Stimulated activated CD4-positive, alpha-beta T cell treated with anti-CD3 and anti-CD28 coated beads, Interleukin-1b, Interleukin-23, amount 100 ng/mL, for 4 hours (primary cell): Measurements from ENCODE around the gene ERI2.

Experiments used
- DNase-seq, 2 donors: peaks; one replicate each; pipeline ENCODE4 v3.0.0-alpha.2; 2020; ENCODE audit warnings: low read depth in 2 of 2

The ERI2 gene, protein sequence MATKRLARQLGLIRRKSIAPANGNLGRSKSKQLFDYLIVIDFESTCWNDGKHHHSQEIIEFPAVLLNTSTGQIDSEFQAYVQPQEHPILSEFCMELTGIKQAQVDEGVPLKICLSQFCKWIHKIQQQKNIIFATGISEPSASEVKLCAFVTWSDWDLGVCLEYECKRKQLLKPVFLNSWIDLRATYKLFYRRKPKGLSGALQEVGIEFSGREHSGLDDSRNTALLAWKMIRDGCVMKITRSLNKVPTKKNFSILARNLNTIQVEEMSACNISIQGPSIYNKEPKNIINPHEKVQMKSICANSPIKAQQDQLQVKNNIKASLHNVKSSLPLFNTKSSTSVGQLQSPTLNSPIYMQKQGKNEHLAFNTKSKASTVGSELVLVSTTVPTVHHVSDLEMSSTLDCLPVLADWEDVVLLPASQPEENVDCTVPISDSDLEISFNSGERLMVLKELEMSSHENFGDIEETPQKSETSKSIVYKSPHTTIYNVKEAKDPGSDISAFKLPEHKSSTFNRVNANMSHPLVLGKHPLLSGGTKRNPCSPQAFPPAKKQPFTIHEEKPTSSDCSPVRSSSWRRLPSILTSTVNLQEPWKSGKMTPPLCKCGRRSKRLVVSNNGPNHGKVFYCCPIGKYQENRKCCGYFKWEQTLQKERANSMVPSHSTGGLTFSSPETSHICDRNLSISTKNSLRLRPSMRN

DNA sequence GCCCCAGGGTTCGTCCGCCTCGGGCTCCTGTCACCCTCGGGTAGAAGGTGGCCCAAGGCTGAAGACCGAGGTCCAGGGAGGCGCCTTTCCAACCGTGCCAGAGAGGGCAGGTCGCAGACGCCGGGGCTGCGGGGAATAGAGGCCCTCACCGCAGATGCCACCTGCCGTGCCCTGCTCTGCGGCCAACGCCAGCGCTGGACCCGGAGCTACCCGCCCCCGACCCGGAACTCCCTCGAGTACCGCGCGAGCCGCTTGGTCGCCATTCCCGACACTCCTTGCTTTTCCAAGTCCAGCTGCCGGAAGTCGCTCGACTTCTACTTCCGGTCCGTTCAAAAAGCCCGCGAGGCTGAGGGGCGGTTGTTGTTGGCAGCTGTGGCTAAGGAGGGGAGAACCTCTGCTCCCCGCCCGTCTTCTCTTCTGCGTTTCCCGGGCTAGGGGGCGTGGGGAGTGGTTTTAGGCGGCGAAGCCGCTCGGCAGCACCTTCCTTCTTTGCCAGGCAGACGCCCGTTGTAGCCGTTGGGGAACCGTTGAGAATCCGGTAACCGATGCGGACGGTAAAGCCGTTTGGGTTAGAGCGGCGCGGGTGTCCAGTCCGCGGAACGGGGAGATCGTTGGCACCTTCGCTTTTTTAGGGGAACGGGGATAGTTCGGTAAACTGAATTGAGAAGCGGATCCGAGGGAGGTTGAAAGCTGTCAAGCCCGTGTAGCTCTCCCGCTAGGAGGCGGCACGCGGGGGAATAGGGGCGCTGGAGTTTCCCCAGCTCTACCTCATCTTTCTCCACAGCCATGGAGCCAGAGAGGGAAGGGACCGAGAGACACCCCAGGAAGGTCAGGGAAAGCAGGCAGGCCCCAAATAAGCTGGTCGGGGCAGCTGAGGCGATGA is at the start of gene ERI2, which contains the start of gene REXO5:
Gene ERI2, minus strand, starts transcription at position 305 of the 883 bp plus-strand sequence. Its CDS starts 42 bp downstream, at position 263.
Gene REXO5, plus strand, starts transcription at position 360 of the 883 bp plus-strand sequence. Its CDS starts 427 bp downstream, at position 787.
- DNase-seq: peak; percentile 51 to 62

DNA sequence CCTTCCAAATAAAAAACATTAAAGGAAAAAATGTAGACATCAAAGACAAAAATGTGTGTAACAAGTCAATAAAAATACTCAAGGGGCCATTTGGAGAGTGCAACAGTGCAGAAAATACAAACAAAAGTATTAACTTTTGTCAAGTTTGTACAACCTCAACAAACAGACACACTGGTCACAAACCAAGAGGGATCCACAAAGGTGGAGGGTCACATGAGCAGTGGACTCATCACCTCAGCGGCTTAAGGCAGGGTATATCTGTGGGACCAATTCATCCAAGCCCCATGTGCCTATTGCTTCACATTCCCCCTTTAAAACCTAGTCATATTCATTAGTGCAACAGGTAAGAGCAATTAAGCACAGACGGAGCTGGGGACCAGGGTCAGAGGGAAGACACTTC is 48.7 kb upstream of the ERI2 start:
- no peak for DNase-seq

DNA sequence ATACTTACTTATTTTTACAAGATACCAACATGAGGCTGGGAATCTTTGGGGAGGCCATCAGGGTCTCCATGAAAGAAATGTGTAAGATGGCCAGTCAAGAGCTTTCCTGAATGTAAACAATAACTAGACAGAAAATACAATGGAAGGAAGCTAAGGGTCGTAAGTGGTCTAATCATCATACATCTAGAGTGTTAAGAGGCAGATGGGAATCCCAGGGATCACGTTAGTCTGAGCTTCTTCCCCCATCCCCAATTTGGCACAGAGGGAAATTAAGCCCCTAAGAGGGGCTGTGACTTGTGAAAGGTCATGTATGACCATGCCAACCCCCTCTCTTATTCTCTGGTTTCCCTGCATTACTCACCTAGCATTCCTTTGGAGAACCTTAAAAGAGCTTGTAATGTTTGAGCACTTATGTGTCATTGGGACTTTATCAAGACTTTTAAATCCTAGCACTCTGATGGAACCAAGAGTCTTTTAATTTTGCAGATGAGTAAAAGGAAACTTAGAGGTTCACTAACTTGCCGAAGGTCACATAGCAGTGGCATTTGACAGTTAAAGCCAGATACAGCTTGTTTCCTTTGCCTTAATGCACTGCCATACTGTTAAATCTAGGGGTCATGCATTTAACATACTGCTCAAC is 47.8 kb upstream of the ERI2 start:
- DNase-seq: no peak

DNA sequence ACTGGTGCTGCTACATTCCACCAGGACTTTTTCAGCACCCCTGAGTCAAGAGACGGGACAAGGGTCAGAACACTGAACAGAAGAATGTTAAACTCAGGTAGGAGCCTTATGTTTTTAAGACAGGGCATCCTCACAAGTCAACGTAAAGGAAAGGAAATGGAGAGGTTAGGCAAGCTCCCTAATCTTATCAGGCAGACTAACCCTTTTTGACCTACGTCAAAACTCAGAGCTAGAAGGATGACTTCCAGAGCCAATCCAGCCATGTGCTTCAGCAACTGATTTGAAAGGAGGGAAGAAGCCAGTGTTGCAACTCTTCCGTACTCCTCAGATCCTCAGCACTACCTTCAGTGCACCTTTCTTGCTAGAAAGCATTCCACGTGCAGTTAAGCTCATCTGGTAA is 46.9 kb upstream of the ERI2 start:
- no peak for DNase-seq

DNA sequence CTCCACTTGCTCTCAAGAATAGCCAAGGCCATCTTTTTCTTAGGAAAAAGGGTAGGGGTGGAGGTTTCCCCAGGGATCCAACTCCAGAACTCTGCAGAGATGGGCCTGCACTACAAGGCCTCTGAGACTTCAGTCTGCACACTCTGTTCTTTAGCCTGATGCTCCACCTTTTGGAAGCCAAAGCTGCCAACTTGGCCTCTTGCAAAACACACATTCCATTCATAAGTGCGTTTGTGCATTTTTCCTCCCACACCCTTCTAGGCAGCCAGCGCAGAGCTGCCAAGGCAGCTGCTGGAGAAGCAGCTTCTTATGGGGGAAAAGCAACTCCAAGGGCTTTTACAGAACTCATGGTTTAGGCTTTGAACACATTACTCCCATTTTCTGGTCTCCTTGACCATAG is 45.3 kb upstream of the ERI2 start:
- DNase-seq: no peak

DNA sequence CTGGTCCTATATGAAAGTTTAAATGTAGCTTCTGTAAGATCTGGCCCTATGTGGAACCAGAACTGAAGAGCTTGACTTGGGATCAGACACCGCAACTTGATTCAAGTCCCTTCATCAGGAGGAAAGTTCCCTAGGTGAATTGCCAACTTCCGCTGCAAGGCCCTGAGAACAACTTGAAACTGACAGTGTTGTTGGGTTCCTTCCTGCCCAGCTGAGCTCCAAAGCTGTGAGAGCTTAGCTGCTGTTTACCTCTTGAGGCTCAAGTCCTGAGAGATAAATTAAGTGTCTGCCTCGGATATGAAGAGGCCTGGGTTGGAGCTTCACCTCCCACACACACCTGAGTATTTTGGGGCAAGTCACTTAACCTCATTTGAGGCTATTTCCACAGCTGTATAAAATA is 44.7 kb upstream of the ERI2 start:
- DNase-seq: no peak

DNA sequence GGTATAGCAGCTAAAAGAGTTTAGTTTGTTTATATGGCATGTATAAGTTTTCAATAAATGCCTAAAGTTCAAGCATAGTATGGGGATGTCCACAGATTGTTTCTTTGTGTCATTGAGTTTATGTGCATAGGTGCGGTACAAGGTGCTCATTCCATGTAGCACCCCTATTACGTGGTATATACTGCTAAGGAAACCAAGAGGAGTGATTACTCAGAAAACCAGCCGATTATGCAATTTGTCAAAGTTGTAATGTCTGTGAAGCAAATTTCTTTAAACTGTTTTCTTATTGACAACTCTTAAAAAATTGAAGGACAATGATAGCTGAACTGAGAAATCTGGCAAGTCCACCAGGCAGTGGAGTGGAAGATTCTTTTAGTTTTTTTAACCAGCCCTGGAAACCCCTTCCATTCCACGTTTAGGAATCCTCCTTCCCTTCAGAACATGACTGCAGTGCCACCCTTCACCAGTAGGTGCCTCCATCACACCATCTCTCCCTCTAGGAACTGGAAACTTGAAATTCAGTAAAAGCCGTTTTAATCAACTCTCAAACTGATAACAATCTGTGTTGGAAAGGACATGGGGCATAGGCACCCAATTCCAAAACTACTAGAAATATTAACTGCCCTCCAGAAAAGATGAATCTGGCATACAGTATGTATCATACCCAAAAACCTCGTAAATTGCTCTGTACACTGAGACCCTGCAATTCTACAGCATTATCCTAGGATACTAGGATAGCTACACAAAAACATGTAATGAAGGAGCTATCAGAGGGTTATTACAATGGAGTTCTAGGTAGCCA is 43.5 kb upstream of the ERI2 start:
- peak; percentile 61 to 65 for DNase-seq

DNA sequence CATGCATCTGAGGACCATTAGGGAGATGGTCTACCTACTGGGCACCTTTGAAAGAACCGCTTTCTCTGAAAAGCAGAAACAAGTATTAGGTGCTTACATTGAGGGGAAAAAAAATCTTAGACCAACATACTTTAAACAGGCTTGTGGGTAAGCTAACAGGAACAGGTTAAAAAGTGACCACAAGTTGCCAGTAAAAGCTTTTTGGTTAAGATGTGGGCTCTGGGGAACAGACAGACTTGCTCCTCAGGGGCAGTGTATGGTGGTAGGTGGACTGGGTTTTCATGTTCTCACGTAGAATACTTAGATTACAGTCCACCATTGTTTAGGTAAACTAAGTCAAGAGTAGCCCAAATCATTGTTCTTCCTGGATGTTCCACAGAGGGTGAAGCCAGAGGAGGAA is 41.3 kb upstream of the ERI2 start:
- DNase-seq: no peak

DNA sequence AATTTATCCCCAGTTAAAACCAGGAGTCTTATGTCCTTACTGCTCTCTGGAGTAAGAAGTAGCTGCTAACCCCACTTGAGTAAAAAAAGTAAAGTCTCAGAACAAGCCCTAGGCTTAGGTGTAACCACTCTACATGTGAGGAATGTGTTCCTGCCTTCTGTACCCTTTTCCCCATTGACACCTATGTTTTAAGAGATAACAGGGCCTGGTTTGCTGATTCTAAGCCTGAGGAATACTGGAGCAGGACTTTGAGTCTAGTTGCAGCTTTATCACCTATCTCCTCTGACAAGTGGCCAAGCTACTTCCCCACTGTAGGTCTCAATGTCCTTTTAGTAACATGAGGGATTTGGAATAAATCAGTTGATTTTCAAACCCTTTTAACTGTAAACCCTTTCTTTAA is 40.3 kb upstream of the ERI2 start:
- DNase-seq: no peak

DNA sequence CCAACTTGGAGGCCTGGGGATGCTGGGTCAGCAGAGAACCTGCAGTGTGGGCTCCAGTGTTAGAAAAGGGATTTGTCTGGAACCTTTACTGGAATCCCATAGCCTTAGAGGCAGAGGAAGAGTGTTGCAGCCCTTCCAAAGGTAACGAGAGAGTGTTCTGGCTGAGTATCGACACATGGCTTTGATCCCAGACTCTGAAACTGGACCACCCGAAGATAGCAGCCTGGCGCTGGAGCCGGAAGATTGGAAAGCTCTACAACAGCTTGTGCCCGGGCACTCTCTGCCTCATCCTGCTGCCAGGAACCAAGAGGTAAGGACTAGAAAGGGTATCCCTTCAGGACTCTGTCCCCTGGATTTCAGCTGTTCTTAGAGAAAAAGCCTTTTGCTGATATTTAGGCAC is 39.8 kb upstream of the ERI2 start:
- DNase-seq: no peak

DNA sequence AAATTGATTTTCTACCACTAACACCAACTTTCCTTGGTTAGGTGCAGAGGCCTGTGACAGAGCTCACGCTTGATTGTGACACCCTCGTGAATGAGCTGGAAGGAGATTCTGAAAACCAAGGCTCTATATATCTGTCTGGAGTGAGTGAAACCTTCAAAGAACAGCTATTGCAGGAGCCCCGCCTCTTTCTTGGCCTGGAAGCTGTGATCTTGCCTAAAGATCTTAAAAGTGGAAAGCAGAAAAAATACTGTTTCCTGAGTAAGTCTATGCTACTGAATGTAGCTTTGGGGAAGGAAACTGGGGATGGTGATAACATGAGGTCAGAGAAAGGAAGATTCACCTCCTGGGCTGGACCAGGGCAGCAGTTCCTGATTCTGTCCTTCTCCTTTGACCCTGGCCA is 38.3 kb upstream of the ERI2 start:
- DNase-seq: no peak

DNA sequence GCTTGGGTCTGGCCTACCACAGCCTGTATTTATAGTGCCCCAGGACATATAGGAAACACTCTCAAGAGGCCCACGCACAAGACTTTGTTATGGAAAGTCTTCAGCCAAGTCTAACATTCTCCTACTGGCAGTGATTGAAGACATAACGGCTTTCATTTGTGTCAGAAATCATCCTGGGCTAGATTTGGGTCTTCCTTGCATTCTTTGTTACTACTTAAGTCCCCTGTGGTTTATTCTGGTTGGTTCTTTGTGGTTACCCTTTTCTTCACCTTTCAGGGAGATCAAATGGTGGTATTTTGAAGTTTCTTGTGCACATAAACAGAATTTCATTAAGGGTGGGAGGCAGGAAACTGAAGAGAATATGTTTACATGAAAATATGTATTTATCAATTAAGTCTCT is 37.8 kb upstream of the ERI2 start:
- no peak for DNase-seq

DNA sequence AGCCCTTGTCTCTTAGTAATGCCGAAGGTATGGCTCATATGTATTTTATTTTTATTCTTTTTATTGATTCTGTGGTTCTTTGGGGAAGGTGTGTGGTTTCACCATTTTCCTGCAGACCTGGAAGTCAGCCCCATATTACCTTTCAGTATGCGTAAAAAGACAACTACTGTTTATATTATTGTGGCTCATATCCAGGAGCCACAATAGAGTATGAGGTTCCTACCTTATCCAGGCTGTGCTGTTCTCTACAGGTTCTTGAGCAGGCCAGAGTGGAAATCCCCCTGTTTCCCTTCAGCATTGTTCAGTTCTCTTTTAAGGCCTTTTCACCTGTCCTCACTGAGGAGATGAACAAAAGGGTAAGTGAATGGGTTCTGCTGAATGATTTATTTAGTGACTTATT is 33.2 kb upstream of the ERI2 start:
- DNase-seq: no peak

DNA sequence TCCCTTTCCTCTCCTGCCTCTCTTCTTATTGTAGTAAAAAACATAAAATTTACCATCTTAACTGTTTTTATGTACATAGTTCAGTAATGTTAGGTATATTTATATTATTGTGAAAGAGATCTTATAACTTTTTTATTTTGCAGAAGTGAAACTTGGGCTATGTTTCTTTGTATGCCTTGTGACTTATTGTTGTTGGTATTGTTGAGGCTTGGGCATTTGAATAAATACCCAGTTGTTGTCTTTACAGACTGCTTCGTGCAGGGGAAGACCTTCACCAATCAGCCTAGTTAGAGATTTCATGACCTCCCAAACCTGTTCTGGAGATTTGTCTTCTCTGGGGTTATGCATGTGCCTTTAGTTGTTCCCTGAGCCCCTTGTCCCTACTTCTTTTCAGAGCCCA is 32.0 kb upstream of the ERI2 start:
- no peak for DNase-seq

DNA sequence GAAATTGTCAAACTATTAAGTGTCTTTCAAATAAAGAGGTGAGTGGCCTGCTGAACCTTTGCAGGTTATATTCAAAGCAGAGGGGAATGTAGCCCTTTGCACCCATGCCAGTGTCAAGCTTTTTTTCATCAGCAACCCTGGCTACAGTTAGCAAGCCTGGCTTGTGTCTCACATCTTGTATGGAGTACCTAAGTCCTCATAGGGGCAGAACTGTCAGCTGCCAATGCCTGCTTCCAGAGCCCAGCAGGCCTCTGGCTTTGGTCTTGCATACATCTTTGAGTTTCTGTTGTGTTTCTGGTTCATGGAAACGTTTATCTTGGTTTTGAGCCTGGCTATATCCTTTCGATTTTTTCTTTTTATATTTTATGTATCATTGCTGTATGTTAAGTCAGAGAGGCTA is 26.8 kb upstream of the ERI2 start:
- DNase-seq: no peak

DNA sequence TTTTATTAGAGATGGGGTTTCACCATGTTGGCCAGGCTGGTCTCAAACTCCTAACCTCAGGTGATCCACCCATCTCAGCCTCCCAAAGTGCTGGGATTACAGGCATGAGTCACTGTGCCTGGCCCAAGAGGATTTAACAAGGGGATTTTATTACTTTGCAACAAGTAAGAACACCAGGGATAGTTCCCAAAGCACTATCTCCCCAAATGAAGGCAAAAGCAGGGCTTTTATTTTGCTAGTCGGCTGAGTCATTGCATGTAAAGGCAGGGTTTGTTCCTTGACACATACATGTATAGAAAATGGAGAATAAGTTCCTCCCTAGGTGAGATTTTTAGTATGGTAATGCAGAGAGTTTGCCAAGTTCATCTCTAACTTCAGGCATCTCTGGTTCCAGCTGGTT is 24.1 kb upstream of the ERI2 start:
- DNase-seq: no peak

DNA sequence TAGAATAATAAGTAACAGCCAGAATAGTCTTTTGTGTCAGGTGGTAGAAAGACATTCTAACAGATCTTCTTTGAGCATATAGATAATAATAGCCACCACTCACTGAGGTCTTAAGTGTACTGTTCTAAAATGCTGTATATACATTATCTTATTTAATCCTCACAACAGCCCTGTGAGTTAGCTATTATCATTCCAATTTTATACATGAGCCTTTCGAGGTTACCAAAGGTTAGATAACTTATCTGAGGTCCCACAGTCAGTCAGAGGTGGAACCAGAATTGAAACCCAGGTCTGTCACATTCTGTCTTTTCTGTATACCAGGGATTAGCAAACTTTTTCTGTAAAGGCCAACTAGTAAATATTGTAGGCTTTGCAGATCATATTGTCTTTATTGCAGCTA is 23.3 kb upstream of the ERI2 start:
- DNase-seq: no peak

DNA sequence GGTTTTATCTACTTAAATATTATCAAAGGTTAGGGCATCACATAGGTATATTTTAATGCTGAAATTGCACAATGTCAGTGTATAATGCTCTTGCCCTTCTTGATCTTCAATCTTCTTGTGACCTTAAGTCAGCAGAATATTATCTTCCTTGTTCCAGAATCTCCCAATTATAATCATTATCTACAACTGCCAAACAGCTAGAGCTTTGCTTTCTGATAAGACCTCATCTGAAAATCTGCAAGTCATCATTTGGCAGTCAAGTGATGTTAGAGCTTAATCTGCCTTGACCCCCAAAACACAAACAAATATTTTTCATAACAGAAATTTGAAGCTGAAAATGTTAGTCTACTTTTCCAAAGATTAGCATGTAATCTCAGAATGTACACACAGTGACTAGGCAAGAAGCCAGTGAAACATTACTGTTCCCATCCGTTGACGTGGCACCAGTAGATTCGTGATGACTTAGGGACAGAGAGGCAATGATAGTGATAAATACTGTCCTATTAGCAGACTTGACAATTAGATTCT is 19.8 kb upstream of the ERI2 start:
- DNase-seq: no peak

DNA sequence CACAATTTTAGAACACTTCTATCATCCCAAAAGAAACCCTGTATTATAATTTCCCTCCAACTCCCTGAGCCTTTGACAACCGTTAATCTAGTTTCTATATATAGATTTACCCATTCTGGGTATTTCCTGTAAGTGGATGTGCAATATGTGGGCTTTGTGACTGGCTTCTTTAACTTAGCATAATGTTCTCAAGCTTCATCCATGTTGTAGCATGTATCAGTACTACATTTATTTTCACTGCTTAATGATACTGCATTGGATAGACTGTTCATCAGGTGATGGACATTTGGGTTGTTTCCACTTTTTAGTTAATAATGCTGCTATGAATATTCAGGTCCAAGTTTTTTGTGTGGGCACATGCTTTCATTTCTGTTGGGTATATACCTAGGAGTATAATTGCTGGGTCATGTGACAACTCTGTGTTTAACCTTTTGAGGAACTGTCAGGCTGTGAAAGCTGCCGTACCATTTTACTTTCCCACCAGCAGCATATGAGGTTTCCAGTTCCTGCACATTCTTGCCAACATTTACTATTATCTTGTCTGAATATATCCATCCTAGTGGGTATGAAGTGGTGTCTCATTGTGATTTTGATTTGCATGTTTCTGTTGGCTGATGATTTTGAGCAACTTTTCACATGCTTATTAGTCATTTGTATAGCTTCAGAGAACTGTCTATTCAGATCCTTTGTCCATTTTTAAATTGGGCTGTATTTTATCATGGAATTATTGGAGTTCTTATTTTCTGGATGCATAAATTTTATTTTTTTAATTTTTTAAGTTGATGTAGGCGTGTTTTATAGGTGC is 16.5 kb upstream of the ERI2 start:
- DNase-seq: no peak

DNA sequence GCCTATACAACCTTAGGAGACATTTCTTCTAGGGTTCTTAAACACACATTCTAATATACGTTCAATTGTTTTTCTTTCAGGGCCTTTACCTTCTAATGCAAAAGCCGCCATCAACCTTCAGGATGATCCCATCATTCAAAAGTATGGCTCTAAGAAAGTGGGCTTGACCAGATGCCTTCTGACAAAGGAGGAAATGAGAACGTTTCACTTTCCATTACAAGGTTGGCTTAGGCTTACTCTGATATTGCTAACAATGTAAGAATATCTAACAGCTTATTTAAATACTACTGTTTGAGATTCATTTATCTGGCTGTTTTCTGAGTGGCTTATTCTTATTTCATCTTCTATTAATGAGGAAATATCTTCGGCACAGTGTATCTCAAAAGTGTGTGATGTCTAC is 15.4 kb upstream of the ERI2 start:
- no peak for DNase-seq
